HG03354 (cell line): ENCODE results near the gene WNT11.

Source experiments
- ATAC-seq: cut with Tn5 transposase; IDR thresholded peaks from one replicate; pipeline ENCODE4 v1.9.1; 2021; ENCODE audit warnings: mild to moderate bottlenecking; ENCODE audit not compliant: unreplicated experiment, poor library complexity, severe bottlenecking

Gene WNT11

DNA sequence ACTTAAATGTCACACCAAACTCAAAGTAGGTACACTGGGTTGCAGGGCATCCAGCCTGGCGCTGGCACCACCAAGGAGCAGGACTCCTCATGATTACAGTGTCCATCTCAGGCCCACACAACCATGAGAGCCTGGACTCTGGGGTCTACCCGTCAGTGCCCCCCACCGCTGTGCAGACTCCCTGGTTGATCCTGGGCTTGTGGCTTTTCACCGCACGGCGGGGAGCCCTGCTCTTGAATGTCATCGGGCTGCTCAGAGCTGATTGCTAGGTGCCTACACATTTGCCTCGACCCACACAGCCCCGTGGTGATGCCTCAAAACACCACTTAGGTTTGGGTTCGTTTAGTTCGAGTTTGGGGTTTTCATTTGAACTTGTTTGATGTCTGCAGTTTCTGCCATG lies 63.0 kb downstream of the WNT11 start:
- no peak for ATAC-seq

DNA sequence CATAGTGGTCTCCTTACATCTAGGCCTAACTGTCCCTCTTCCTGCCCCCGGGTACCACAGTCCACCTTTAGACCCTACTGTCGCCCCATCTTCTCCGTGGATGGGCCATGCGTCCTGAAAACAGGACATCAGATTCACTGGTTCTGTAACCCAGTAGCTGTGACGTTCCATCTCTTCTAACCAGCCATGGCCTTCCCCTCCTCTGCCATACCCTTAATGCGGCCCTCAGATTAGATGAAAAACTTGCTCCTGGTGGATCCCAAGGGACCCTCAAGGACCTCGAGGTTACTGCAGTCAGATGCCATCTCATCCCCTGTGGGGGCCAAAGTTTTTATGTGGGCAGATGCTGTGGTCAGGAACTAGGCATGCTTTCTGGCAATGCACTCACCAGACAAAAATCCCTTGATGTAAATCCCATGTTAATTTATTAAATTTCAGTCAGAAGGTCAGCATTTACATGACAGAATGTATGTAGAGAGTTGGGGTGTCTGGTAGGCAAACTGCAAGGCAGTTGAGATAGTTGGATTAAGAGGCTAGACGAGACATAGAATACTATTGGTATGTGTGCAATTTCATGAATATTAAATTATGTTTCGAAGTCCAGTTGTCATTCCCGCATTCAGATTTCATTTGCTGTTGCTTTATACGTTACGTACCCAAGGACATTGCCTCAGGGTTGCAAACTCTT lies 64.3 kb downstream of the WNT11 start:
- ATAC-seq, result no peak

DNA sequence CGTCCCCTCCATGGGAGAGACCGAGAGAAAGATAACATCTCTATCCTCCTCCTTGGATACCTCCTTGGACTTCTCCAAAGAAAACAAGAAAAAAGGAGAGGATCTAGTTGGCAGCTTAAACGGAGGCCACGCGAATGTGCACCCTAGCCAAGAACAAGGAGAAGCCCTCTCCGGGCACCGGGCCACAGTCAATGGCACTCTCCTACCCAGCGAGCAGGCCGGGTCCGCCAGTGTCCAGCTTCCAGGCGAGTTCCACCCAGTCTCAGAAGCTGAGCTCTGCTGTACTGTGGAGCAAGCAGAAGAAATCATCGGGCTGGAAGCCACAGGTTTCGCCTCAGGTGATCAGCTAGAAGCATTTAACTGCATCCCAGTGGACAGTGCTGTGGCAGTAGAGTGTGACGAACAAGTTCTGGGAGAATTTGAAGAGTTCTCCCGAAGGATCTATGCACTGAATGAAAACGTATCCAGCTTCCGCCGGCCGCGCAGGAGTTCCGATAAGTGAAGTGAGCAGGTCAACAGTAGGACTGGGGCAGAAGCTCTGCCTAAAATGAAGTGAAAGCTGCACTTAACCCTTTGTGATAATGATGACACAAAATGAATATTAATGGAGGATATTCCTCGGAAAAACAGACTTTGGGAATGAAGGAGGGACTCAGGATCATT lies 65.3 kb downstream of the WNT11 start:
- no peak for ATAC-seq

DNA sequence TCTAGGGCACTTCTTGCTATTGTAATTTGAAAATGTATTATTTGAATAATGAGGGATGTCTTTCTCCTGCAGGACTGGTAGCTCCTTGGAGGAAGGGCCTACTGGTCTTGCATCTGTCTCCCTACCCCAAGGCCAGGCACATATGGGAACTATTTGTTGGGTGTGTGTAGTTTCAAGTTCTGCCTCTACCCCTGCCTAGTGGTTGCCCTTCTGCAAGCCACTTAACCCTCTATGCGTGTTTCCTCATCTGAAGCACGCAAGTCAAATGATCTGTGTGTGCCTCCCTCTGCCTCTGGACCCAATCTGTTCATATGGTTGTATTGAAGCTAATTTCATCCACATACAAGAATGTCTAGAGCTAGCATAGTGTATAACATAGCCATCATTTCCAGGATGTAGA lies 67.0 kb downstream of the WNT11 start:
- ATAC-seq, result no peak
